Effector memory CD4-positive, alpha-beta T cell (primary cell): ENCODE data around the gene DNM3.

Experiments
- DNase-seq, 3 donors: peaks; one replicate each; pipeline ENCODE4 v3.0.0-alpha.2; 2020
- H3K27ac ChIP-seq: 2 replicates; pipeline ENCODE4 v1.7.0; 2013; ENCODE audit warnings: mild to moderate bottlenecking, low read length, moderate library complexity; ENCODE audit not compliant: insufficient read depth, poor library complexity, severe bottlenecking
- H3K27me3 ChIP-seq: replicated peaks from 2 replicates; pipeline ENCODE4 v1.7.0; 2013; ENCODE audit warnings: mild to moderate bottlenecking, low read length; ENCODE audit not compliant: insufficient read depth, control insufficient read depth, poor library complexity, severe bottlenecking
- H3K36me3 ChIP-seq: 2 replicates; pipeline ENCODE4 v1.7.0; 2013; ENCODE audit warnings: mild to moderate bottlenecking, low read length, moderate library complexity; ENCODE audit not compliant: control insufficient read depth, insufficient read depth
- H3K4me1 ChIP-seq: 2 replicates; pipeline ENCODE4 v1.7.0; 2013; ENCODE audit warnings: low read length, mild to moderate bottlenecking; ENCODE audit not compliant: control insufficient read depth, insufficient read depth, poor library complexity, severe bottlenecking
- H3K4me3 ChIP-seq: 2 replicates; pipeline ENCODE4 v1.7.0; 2013; ENCODE audit warnings: low read length, low read depth, mild to moderate bottlenecking; ENCODE audit not compliant: insufficient read depth, poor library complexity, severe bottlenecking
- H3K9me3 ChIP-seq: 2 replicates; pipeline ENCODE4 v1.7.0; 2013; ENCODE audit warnings: mild to moderate bottlenecking, low read length, moderate library complexity; ENCODE audit not compliant: control insufficient read depth

Gene DNM3

DNA sequence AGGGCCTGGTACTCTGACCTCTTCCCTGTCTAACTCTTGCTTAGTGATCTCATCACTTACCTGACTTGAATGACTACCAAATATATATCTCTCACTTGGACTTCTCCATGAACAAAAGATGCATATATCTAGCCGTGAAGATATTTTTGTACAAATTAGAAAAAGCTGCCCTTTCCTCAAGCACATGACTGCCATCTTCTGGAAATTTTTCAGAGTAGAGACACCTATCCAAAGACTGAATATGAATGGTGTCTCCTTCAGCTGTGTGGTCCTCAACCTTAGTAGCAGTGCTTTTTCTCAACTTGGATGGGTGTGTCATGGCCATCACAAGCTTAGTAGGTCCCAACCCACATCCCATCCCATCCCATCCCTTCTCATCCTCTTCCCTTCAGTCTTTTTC, 142.3 kb downstream of the DNM3 start:
- H3K4me1 ChIP-seq: no peaks in the 10 kb centered on the region
- H3K27ac ChIP-seq: no peak overlapping the region
- H3K4me3 ChIP-seq: no peak overlapping the region
- no peak for DNase-seq
- no peaks in the 10 kb centered on the region for H3K9me3 ChIP-seq
- H3K27me3 ChIP-seq: no peaks in the 10 kb centered on the region
- no peaks in the 10 kb centered on the region for H3K36me3 ChIP-seq

DNA sequence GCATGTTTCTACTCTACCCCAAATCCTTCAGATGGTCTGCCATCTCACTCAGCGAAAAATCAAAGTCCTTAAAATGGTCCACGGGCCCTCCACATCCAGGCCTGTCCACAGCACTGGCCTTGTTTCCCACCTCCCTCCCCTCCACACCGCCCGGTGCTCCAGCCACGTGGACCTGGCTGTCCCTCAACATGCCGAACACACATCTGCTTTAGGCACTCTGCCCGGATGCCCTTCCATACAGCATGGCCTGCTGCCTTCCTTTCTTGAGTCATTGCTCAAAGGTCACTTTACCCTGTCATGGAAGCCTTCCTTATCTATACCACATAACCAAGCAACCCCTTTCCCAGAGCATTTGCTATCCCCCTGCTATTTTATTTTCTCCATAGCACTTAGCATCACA, 143.0 kb downstream of the DNM3 start:
- Histone ChIP-seq H3K4me3 (no peak overlapping the region), H3K4me1 (no peaks in the 10 kb centered on the region), H3K36me3 (no peaks in the 10 kb centered on the region), H3K27me3 (no peaks in the 10 kb centered on the region), H3K27ac (no peak overlapping the region), H3K9me3 (no peaks in the 10 kb centered on the region)
- no peak for DNase-seq

GRCh38 chr1:171984850-171985485, 143.7 kb downstream of the DNM3 start:
- DNase-seq: no peak
- Histone ChIP-seq H3K36me3 (no peaks in the 10 kb centered on the region), H3K4me3 (no peak overlapping the region)

GRCh38 chr1:171985639-171986038, 144.3 kb downstream of the DNM3 start:
- Histone ChIP-seq H3K36me3 (no peaks in the 10 kb centered on the region), H3K27me3 (no peaks in the 10 kb centered on the region), H3K9me3 (no peaks in the 10 kb centered on the region), H3K27ac (no peak overlapping the region), H3K4me1 (no peaks in the 10 kb centered on the region), H3K4me3 (no peak overlapping the region)
- no peak for DNase-seq

More at GRCh38 chr1:171984850-171985485, 143.7 kb downstream of the DNM3 start:
- H3K27me3 ChIP-seq: no peaks in the 10 kb centered on the region
- H3K27ac ChIP-seq: no peak overlapping the region
- no peaks in the 10 kb centered on the region for H3K4me1 ChIP-seq
- no peaks in the 10 kb centered on the region for H3K9me3 ChIP-seq

DNA sequence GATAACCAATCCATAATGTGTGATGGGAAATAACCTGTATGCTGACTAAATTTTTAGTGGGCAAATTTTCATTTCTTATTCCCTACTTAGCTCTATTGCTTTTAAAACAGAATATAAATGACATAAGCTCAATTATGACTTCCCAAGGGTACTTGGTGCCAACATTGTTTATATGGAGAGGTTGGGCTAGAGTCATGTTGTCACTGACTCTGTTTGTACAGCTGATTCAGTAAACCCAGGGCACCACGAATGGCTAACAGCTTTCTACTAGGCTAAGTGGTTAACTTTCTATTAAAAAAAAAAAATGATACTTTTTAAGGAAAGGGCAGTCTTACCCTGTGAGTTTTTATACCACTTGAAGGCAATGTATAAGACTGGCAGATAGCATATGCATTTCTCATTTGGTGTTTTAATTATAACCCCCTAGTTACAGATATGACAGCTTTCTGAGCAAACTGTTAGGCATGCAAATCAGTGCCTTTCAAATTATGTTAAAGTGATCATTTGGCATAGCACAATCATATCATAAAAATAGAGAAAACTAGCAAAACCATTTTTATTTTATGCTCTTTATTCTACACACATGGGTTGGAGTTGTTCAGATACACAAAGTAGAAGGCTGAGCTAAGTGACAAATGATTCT, 147.1 kb downstream of the DNM3 start:
- no peaks in the 10 kb centered on the region for H3K36me3 ChIP-seq
- no peaks in the 10 kb centered on the region for H3K27me3 ChIP-seq
- H3K9me3 ChIP-seq: no peaks in the 10 kb centered on the region
- DNase-seq: no peak
- H3K4me3 ChIP-seq: no peak overlapping the region
- H3K27ac ChIP-seq: no peak overlapping the region
- H3K4me1 ChIP-seq: no peaks in the 10 kb centered on the region

DNA sequence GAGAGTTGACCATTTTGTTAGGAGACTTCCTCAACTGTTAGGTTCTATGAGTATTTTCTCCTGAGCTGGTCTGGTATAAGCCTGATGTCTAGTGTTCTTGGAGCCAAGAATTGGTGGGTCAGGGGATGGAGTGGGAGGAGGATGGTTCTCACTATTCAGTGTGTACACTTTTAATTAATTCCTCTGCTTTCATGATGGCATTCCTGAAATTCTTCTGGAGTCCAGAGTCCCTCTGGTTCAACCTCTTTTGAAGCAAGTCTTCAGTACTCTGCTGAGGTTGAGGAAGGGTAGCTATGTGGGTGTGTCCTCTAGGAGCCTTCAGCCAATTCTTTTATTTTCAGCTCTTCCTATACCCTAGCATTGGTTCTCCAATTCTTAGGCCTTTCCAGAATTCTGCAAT, 149.1 kb downstream of the DNM3 start:
- H3K9me3 ChIP-seq: no peaks in the 10 kb centered on the region
- no peaks in the 10 kb centered on the region for H3K36me3 ChIP-seq
- no peaks in the 10 kb centered on the region for H3K27me3 ChIP-seq
- no peak for DNase-seq
- no peaks in the 10 kb centered on the region for H3K4me1 ChIP-seq
- H3K27ac ChIP-seq: no peak overlapping the region
- no peak overlapping the region for H3K4me3 ChIP-seq

DNA sequence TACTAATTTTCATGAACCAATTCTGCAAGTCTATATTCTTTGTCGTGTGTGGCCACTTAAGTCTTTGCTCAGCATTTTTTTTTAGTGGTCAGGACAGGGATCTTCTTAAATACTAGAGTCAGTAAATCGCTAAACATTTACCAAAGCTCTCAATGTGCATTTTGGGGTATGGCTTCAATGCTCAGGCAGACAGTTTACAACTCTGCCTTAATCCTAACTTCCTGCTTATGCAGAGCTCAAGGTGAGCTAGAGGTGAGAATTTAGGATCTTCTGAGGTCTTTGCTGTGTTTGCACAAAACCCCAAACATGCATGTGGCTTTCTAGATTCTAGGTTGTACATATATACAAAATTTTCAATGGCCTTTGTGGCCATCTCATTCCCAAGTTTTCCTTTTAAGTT, 153.0 kb downstream of the DNM3 start:
- H3K9me3 ChIP-seq: no peaks in the 10 kb centered on the region
- no peaks in the 10 kb centered on the region for H3K27me3 ChIP-seq
- no peak overlapping the region for H3K4me3 ChIP-seq
- H3K27ac ChIP-seq: no peak overlapping the region
- H3K36me3 ChIP-seq: no peaks in the 10 kb centered on the region
- DNase-seq: no peak
- H3K4me1 ChIP-seq: no peaks in the 10 kb centered on the region

GRCh38 chr1:171995573-171995972, 154.3 kb downstream of the DNM3 start:
- H3K4me3 ChIP-seq: no peak overlapping the region
- H3K9me3 ChIP-seq: no peaks in the 10 kb centered on the region
- H3K36me3 ChIP-seq: no peaks in the 10 kb centered on the region
- no peaks in the 10 kb centered on the region for H3K4me1 ChIP-seq
- no peak overlapping the region for H3K27ac ChIP-seq
- no peaks in the 10 kb centered on the region for H3K27me3 ChIP-seq
- DNase-seq: no peak

GRCh38 chr1:171997936-171998335, 156.6 kb downstream of the DNM3 start:
- no peak overlapping the region for H3K27ac ChIP-seq
- H3K4me1 ChIP-seq: no peaks in the 10 kb centered on the region
- no peak overlapping the region for H3K4me3 ChIP-seq
- H3K27me3 ChIP-seq: no peaks in the 10 kb centered on the region
- no peak for DNase-seq
- H3K9me3 ChIP-seq: no peaks in the 10 kb centered on the region
- no peaks in the 10 kb centered on the region for H3K36me3 ChIP-seq

GRCh38 chr1:171998711-171999110, 157.4 kb downstream of the DNM3 start:
- Histone ChIP-seq H3K4me1 (no peaks in the 10 kb centered on the region), H3K27ac (no peak overlapping the region), H3K36me3 (no peaks in the 10 kb centered on the region), H3K27me3 (no peaks in the 10 kb centered on the region), H3K9me3 (no peaks in the 10 kb centered on the region), H3K4me3 (no peak overlapping the region)
- no peak for DNase-seq
